A549 (cell line): ENCODE data around the gene DHRS4.

Source experiments
- CBX2 ChIP-seq: fragments of 200-600 bp; sonication (generic); IDR thresholded peaks from 2 replicates; pipeline ENCODE4 v1.6.1; 2016; ENCODE audit warnings: low read depth, mild to moderate bottlenecking, borderline replicate concordance
- CEBPB ChIP-seq, 2 experiments: fragments of >200 bp in 1 of 2; sonication (Bioruptor Twin) in 1 of 2; formaldehyde crosslinking in 1 of 2; IDR thresholded peaks; 2 replicates each; pipeline ENCODE4 v1.6.1; 2012 to 2016
- EP300 ChIP-seq, 2 experiments: fragments of >200 bp; sonication (Bioruptor Twin); formaldehyde crosslinking; IDR thresholded peaks; 2 replicates in 1 of 2; 3 replicates in 1 of 2; pipeline ENCODE4 v1.6.1; 2016 to 2017
- HOXA7 ChIP-seq: fragments of 250-450 bp; sonication (Bioruptor Pico); IDR thresholded peaks from 2 replicates; pipeline ENCODE4 v1.5.0; 2020; ENCODE audit warnings: mild to moderate bottlenecking, moderate library complexity
- MYC ChIP-seq: IDR thresholded peaks from 2 replicates; pipeline ENCODE4 v1.6.1; 2012; ENCODE audit warnings: mild to moderate bottlenecking, inconsistent platforms, low read length, improper control_type of control experiment, borderline replicate concordance
- POLR2A ChIP-seq: IDR thresholded peaks from 2 replicates; pipeline ENCODE4 v1.6.1; 2012; ENCODE audit warnings: mild to moderate bottlenecking, low read length
- SMC3 ChIP-seq: fragments of >200 bp; sonication (Bioruptor Twin); formaldehyde crosslinking; IDR thresholded peaks from 3 replicates; pipeline ENCODE4 v1.6.1; 2018; ENCODE audit warnings: inconsistent platforms
- ZNF302 ChIP-seq: fragments of 250-450 bp; sonication (Bioruptor Pico); IDR thresholded peaks from 2 replicates; pipeline ENCODE4 v1.9.0; 2021; ENCODE audit warnings: inconsistent platforms, mild to moderate bottlenecking, moderate library complexity
- TF ChIP-seq, protein P1 (sequence below): fragments of >200 bp; sonication (Bioruptor Twin); formaldehyde crosslinking; IDR thresholded peaks from 3 replicates; pipeline ENCODE4 v1.5.1; 2016

DNA sequence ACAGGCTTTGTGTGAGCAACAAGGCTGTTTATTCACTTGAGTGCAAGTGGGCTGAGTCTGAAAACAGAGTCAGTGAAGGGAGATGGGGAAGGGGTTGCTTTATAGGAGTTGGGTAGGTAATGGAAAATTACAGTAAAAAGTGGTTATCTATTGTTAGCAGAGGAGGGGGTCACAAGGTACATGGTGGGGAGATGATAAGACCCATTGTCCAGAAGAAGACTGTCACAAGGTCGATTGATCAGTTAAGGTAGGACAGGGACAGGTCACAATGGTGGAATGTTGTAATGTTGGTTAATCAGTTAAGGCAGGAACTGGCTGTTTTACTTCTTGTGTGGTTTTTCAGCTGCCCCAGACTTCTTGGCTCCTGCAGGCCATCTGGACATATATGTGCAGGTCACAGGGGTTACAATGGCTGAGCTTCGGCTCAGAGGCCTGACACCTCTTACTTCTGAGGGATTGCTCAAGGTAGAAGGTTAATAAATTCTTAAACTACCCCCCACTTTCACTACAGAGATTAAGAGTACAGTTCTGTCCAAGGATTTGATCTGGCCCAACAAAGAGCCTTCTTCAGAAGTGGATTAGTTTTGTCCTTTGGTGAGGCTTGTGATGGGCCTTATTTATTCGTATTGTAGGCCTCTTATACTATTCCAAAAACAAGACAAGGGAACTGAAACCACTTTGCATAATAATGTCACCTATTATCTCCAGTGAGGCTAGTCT is 13.8 kb upstream of the DHRS4 start:
- TF ChIP-seq, protein P1, sequence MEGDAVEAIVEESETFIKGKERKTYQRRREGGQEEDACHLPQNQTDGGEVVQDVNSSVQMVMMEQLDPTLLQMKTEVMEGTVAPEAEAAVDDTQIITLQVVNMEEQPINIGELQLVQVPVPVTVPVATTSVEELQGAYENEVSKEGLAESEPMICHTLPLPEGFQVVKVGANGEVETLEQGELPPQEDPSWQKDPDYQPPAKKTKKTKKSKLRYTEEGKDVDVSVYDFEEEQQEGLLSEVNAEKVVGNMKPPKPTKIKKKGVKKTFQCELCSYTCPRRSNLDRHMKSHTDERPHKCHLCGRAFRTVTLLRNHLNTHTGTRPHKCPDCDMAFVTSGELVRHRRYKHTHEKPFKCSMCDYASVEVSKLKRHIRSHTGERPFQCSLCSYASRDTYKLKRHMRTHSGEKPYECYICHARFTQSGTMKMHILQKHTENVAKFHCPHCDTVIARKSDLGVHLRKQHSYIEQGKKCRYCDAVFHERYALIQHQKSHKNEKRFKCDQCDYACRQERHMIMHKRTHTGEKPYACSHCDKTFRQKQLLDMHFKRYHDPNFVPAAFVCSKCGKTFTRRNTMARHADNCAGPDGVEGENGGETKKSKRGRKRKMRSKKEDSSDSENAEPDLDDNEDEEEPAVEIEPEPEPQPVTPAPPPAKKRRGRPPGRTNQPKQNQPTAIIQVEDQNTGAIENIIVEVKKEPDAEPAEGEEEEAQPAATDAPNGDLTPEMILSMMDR = no peak
- TF ChIP-seq HOXA7 (CRISPR knock-in tag) = no peak
- no peak for TF ChIP-seq POLR2A
- TF ChIP-seq CEBPB (IDR thresholded peaks at IDR 0.05) = no peak
- TF ChIP-seq ZNF302 (CRISPR knock-in tag) = no peak
- TF ChIP-seq EP300 (IDR thresholded peaks at IDR 0.05) = no peak
- no peak for TF ChIP-seq SMC3
- TF ChIP-seq CBX2 = no peak
- no peak for TF ChIP-seq MYC
